HEK293T (cell line): ENCODE data around the gene MGMT.

Source experiments
- ARNT ChIP-seq: fragments of 450-650 bp; IDR thresholded peaks from 2 replicates; pipeline ENCODE4 v1.6.1; 2017; ENCODE audit warnings: mild to moderate bottlenecking
- BHLHE40 ChIP-seq: fragments of 450-650 bp; IDR thresholded peaks from 2 replicates; pipeline ENCODE4 v1.6.1; 2016; ENCODE audit warnings: mild to moderate bottlenecking, moderate library complexity, borderline replicate concordance
- ELF4 ChIP-seq: fragments of 450-650 bp; IDR thresholded peaks from 2 replicates; pipeline ENCODE4 v1.6.1; 2017; ENCODE audit warnings: antibody characterized with exemption
- HDGF ChIP-seq: fragments of 450-650 bp; IDR thresholded peaks from 2 replicates; pipeline ENCODE4 v1.6.1; 2017; ENCODE audit warnings: antibody characterized with exemption, borderline replicate concordance
- L3MBTL2 ChIP-seq: fragments of 450-650 bp; conservative IDR thresholded peaks from 2 replicates; pipeline ENCODE4 v1.6.1; 2016; ENCODE audit warnings: mild to moderate bottlenecking
- NFRKB ChIP-seq: fragments of 450-650 bp; IDR thresholded peaks from 2 replicates; pipeline ENCODE4 v1.6.1; 2016; ENCODE audit warnings: mild to moderate bottlenecking, moderate library complexity
- PKNOX1 ChIP-seq: fragments of 450-650 bp; IDR thresholded peaks from 2 replicates; pipeline ENCODE4 v1.6.1; 2016
- SP1 ChIP-seq: fragments of 450-650 bp; IDR thresholded peaks from 2 replicates; pipeline ENCODE4 v1.6.1; 2017
- SUZ12 ChIP-seq: fragments of 450-650 bp; IDR thresholded peaks from 2 replicates; pipeline ENCODE4 v1.6.1; 2016; ENCODE audit warnings: mild to moderate bottlenecking
- TARDBP ChIP-seq: fragments of 450-650 bp; IDR thresholded peaks from 2 replicates; pipeline ENCODE4 v1.6.1; 2016
- ZNF384 ChIP-seq: fragments of 450-650 bp; IDR thresholded peaks from 2 replicates; pipeline ENCODE4 v1.6.1; 2016

DNA sequence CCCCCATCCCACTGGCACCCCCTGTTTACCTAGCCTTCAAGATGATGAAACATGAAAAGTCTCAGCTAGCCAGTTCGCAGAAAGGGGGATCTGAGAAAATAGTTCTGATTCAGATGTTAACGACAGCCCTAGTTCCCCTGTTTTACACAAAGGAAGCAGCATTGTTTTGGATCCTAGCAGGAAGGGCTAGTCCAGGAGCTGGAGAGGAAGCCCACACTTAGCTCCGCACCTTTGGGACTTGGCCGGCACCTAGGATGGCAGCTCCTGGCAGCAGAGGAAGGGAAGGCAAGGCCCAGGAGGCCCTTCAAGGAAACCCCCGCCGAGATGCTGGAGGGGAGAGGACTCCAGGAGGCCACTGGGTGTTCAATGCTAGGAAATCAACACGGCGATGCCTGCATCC is 29.0 kb upstream of the MGMT start:
- TF ChIP-seq L3MBTL2 (no peak), TARDBP (no peak), ARNT (no peak), SP1 (no peak), HDGF (no peak), ZNF384 (no peak), BHLHE40 (no peak), ELF4 (no peak), NFRKB (no peak), PKNOX1 (no peak), SUZ12 (no peak)
